BE2C (cell line): ENCODE results near the gene NPY4R.
"Not testable (repeated sequence)": the region's sequence is repeated elsewhere in the genome, so short reads cannot be mapped to it uniquely, and the experiment has no call there.

ENCODE experiments used
- DNase-seq: peaks from one replicate; pipeline ENCODE4 v3.0.0-alpha.2; 2020
- H3K27me3 ChIP-seq: fragments of 250-450 bp; sonication (Bioruptor Pico); 2 replicates; pipeline ENCODE4 v1.5.1; 2020; ENCODE audit warnings: mild to moderate bottlenecking
- H3K36me3 ChIP-seq: fragments of 250-450 bp; sonication (Bioruptor Pico); 2 replicates; pipeline ENCODE4 v1.5.1; 2020; ENCODE audit warnings: mild to moderate bottlenecking
- H3K4me1 ChIP-seq: fragments of 250-450 bp; sonication (Bioruptor Pico); 2 replicates; pipeline ENCODE4 v1.5.1; 2020
- H3K4me3 ChIP-seq: 2 replicates; pipeline ENCODE4 v1.5.1; 2011; ENCODE audit warnings: low read depth, low read length
- H3K9me3 ChIP-seq: fragments of 250-450 bp; sonication (Bioruptor Pico); 2 replicates; pipeline ENCODE4 v1.5.1; 2020
- CTCF ChIP-seq: IDR thresholded peaks from 2 replicates; pipeline ENCODE4 v1.5.1; 2012; ENCODE audit warnings: mild to moderate bottlenecking, low read depth, low read length

NPY4R gene

GRCh38 chr10:46490285-46490684 is 24.5 kb upstream of the NPY4R start:
- not testable (repeated sequence) for H3K27me3 ChIP-seq, DNase-seq, H3K9me3 ChIP-seq

GRCh38 chr10:46486459-46486858 is 20.7 kb upstream of the NPY4R start:
- not testable (repeated sequence) for H3K36me3 ChIP-seq, H3K27me3 ChIP-seq

More at GRCh38 chr10:46490285-46490684, 24.5 kb upstream of the NPY4R start:
- not testable (repeated sequence) for H3K4me3 ChIP-seq, H3K36me3 ChIP-seq, H3K4me1 ChIP-seq

DNA sequence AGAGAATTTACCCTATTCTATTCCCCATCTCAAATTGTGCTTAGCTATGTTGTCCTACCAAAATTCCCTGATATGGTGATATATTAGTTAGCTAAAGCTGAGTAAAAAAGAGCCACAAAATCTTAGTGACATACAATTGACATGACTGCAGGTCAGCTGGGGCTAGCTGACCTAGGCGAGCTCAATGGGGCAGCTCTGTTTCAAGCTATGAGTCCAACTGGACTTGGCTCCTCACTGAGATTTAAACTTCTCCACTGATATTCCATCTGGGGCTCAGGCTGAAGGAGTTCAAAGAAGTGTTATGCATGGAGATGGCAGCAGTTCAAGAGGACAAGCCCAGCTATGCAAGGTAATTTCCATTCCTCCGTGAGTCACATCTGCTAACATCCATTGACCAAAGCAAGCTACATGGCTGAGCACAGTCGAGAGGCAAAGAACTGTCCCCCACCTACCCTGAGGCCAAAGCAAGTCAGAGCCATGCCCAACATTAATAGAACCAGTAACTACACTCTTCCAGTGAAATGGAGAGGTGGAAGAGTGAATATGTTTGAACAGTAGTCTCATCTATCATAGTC is 9.1 kb upstream of the NPY4R start:
- H3K27me3 ChIP-seq, H3K4me1 ChIP-seq, H3K4me3 ChIP-seq, H3K9me3 ChIP-seq, DNase-seq, H3K36me3 ChIP-seq: not testable (repeated sequence)

More at GRCh38 chr10:46486459-46486858, 20.7 kb upstream of the NPY4R start:
- not testable (repeated sequence) for H3K4me1 ChIP-seq, H3K9me3 ChIP-seq, DNase-seq, H3K4me3 ChIP-seq

DNA sequence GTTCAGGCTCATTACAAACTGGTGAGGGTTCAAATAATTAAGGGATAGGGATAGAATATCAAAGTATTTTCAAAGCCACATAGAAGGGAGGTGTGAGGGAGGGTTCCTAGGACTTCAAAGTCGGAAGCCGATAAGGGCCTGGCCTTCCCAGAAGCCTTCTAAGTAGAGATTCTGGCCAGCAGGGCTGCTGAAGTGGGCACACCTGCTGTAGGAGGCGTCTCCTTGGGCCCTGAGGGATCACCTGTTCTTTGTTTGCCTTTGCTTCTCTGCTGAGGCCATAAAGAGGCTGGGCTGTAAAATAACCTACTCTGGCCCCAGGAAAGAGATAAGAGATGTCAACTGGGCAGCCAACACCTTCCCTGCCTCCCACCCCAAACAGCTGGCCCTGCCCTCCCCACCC is 8.0 kb upstream of the NPY4R start:
- H3K9me3 ChIP-seq, DNase-seq, H3K36me3 ChIP-seq: not testable (repeated sequence)

GRCh38 chr10:46470134-46470533 is 4.4 kb upstream of the NPY4R start:
- H3K27me3 ChIP-seq, H3K4me3 ChIP-seq, H3K4me1 ChIP-seq, H3K9me3 ChIP-seq, H3K36me3 ChIP-seq, DNase-seq: not testable (repeated sequence)

More for the DNA sequence above, 8.0 kb upstream of the NPY4R start:
- not testable (repeated sequence) for H3K27me3 ChIP-seq, H3K4me3 ChIP-seq, H3K4me1 ChIP-seq

DNA sequence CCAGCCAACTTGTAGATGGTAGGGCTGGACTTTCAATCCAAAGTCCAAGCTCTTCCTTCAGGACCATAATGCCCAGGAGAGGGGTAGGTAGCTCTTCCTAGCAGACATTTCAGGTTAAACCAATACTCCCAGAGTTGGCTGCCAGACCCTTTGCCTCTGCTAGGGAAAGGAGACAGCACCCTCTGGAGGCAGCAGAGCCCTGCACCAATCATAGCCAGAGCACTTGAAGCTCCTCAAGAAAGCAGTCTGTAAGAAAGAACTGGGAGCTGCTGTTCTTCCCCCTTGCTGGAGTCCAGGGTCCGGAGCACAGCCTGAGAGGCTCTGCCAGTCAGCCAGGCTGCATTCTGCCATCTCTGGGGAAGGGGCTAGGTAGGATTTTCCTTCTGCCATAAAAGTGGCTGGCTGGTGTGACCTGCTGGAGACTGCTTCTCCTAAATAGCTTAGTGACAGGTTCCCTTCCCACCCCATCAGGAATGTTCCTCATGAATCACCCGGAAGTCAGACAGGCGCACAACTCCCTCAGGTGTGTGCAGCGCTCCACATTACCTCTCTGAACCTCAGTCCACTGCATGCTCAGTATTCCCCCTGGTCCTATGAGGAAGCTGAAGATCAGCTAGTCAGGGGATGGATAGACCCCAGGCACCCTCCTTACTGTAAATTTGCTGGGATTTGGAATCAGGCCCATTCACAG is 2.5 kb upstream of the NPY4R start:
- H3K9me3 ChIP-seq, DNase-seq, H3K4me1 ChIP-seq, H3K4me3 ChIP-seq, H3K27me3 ChIP-seq, H3K36me3 ChIP-seq: not testable (repeated sequence)
- peak; percentile 18; the same call in 1 of the 2 replicates for TF ChIP-seq CTCF

- DNase-seq, H3K4me1 ChIP-seq, H3K36me3 ChIP-seq: not testable (repeated sequence)
Measured at GRCh38 chr10:46463608-46464007, 2.1 kb downstream of the NPY4R start.

DNA sequence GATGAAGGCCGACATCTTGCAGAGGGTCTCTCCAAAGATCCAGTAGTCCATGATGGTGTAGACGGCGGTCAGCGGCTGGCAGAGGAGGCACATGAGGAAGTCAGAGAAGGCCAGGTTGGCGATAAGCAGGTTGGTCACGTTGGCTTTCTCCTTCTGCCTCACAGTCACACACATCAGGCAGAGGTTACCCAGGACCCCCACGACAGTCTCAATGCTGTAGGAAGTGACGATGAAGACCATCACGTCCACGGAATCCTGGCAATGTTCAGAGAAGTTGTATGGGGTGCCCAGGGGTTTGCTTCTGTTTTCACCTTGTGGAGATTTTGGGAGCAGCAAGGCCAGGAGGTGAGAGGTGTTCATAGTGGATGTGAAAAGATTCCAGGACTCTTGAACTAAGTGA is 3.5 kb downstream of the NPY4R start:
- H3K4me3 ChIP-seq, H3K36me3 ChIP-seq, DNase-seq, H3K4me1 ChIP-seq, H3K9me3 ChIP-seq, H3K27me3 ChIP-seq: not testable (repeated sequence)

More at GRCh38 chr10:46463608-46464007, 2.1 kb downstream of the NPY4R start:
- H3K9me3 ChIP-seq, H3K4me3 ChIP-seq, H3K27me3 ChIP-seq: not testable (repeated sequence)

DNA sequence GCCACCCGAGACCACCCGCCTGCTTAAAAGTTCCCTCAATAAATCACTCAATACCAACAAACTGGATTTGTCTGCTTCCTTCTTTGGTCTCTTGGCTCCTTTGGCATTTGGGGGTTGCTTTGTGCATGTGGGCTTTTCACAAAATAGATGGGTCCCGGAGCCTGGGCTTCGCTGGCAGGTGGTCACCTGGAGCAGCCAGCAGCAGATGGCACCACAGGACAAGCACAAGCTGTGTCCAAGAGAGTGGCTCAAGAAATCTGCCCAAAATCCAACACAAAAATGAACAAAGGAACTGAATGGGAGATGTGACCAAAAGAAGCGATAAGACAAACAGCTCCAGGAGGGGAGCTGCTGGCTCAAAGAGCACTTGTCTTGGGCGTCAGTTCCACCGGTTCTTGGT is 6.2 kb downstream of the NPY4R start:
- H3K9me3 ChIP-seq, H3K4me1 ChIP-seq, H3K36me3 ChIP-seq, H3K4me3 ChIP-seq, H3K27me3 ChIP-seq, DNase-seq: not testable (repeated sequence)

DNA sequence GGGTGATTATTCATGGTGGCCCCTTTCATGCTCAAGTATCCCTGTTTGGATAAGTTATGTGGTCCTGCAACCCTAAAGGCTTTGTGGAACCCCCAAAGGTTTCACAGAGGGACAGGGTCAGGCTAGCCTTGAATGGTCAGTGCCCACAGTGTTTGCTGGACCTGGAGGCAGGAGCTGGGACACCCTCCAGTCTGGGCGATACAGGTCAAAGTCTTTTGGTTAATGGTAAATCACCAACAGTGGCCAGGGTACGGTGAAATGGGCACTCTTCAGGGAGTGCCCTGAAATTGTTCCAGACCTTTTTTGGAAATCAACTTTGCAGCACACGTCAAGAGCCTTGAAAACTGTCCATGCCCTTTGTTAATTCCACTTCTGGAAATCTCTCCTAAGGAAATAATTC is 8.7 kb downstream of the NPY4R start:
- not testable (repeated sequence) for H3K4me1 ChIP-seq, H3K36me3 ChIP-seq, H3K27me3 ChIP-seq, H3K9me3 ChIP-seq, H3K4me3 ChIP-seq, DNase-seq

DNA sequence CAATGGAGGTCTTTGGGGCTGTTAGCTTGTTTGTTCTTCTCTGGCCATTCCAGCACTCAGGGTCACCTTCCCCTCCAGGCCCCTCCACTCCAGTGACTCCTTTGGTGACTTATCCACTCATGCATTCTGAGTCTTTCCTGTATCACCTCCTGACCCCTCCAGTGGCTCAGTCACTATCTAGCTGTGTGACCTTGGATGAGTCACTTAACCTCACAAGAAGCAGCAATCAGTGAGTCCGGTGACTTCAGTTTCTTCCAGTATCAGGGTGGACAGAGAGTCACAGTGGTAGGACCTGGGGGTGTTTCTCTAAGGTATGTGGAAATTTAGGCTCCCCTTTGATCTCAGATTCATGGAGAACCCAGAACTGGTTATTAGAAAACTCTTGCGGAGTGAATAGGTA is 9.8 kb downstream of the NPY4R start:
- not testable (repeated sequence) for H3K4me3 ChIP-seq, H3K4me1 ChIP-seq

DNA sequence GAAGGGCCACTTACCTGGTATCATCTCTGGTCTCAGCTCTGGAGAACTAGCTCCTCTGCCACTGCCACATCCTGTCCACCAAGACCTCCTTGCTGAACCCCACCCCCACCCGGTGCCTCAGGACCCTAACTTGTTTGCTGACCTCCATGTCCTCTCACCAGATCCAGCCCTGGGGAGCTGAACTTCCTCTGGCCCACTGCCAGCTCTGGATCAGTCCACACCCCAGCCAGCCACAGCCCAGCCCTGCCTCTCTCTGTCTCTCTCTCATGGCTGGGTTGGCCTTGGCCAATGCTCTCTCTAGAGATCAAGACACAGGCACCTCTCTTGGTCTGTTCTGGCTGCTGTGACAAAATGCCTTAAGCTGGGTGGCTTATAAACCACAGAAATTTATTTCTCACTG is 14.4 kb downstream of the NPY4R start:
- H3K4me1 ChIP-seq, DNase-seq, H3K36me3 ChIP-seq, H3K9me3 ChIP-seq, H3K27me3 ChIP-seq, H3K4me3 ChIP-seq: not testable (repeated sequence)

More for the DNA sequence above, 9.8 kb downstream of the NPY4R start:
- not testable (repeated sequence) for H3K36me3 ChIP-seq, H3K9me3 ChIP-seq, H3K27me3 ChIP-seq, DNase-seq

DNA sequence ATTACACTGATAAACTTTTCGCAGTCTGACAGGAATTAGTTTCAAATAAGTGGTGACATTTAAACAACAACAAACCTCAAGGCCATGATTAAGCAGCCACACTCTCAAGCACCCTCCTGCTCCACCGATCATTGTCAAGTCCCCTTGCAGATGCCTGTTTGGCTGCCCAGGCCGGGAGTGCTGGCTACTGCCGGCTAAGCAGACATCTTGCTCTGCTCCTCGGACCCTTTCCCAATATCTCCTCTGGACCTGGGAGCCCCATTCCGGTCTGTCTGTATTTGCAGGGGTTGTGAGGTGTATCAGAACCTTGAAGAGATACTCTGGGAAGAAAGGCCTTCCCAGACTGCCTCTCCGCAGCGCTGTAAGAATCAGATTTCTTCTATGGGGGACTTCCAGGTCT is 14.9 kb downstream of the NPY4R start:
- not testable (repeated sequence) for H3K4me3 ChIP-seq, H3K9me3 ChIP-seq, H3K36me3 ChIP-seq, H3K4me1 ChIP-seq, DNase-seq, H3K27me3 ChIP-seq

DNA sequence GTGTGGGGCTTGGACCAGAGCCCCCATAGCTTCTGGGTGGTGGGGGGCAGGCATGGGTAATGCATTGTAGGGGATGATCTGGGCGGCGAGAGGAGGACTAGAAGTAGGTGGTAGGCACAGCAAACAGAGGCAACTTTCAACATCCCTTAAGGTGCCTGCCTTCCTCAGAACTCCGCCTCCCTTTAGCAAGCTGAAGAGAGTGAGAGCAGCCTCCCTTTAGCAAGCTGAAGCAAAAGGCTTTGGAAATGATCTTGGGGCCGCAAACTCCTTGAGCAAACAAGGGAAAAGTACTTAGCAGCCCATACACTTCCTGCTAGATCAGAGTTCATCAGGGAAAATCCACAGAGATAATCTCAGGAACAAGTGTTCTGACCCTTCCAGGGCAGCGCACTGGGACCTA is 18.3 kb downstream of the NPY4R start:
- not testable (repeated sequence) for DNase-seq, H3K4me3 ChIP-seq, H3K36me3 ChIP-seq, H3K9me3 ChIP-seq, H3K4me1 ChIP-seq, H3K27me3 ChIP-seq

DNA sequence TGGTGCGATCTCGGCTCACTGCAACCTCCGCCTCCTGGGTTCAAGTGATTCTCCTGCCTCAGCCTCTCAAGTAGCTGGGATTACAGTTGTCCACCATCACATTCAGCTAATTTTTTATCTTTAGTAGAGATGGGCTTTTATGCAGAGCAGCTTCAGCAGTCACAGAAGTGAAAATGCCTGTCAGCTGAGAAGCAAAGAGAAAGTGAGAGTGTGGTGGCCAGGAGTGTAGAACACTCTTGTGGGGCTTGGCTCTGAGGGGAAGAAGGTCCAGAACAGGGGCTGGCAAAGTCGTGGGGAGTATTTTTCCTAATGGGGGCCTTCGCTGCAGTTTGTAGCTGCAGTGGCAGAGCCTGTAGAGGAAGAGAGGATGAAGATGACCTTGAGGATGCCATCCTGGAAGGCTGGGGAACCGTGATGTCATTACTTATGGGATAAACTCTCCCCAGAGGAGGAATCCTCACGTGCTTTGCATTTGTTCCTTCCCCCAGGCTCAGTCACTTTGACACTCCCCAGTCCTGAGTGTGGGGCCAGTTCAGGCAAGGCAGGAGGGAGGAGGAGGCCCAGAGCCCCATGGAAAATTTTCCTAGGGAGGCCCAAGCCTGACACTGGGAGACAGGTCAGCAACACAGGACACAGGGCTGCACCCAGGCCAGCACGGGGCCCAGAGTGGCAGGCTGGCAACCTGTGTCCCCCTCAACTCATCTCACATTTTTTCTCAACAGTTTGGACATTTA is 20.2 kb downstream of the NPY4R start:
- H3K36me3 ChIP-seq, H3K9me3 ChIP-seq, DNase-seq, H3K4me3 ChIP-seq, H3K4me1 ChIP-seq, H3K27me3 ChIP-seq: not testable (repeated sequence)
